Transverse colon (tissue), 4 donors: ENCODE measurements around the gene RAB3A. TPM values are rescaled to one million over a fixed set of nuclear protein-coding genes. Genes with fewer than 3 reads are reported as not detected.
"Not testable (repeated sequence)": the region's sequence is repeated elsewhere in the genome, so short reads cannot be mapped to it uniquely, and the experiment has no call there.

ENCODE experiments used
- DNase-seq: peaks from one replicate; pipeline ENCODE4 v3.0.0-alpha.2; 2019
- H3K27ac ChIP-seq, 4 donors: fragments of 200-600 bp; sonication (generic); 2 replicates each; pipeline ENCODE4 v1.5.1; 2016 to 2018; ENCODE audit warnings: inconsistent platforms in 4 of 4
- H3K27me3 ChIP-seq: fragments of 200-600 bp; sonication (generic); 2 replicates; pipeline ENCODE4 v1.5.1; 2017; ENCODE audit warnings: inconsistent platforms
- H3K36me3 ChIP-seq, 4 donors: fragments of 200-600 bp; sonication (generic); 2 replicates each; pipeline ENCODE4 v1.5.1; 2017 to 2019; ENCODE audit warnings: inconsistent platforms in 4 of 4
- H3K4me1 ChIP-seq, 4 donors: fragments of 200-600 bp; sonication (generic); 2 replicates each; pipeline ENCODE4 v1.5.1; 2017 to 2020; ENCODE audit warnings: inconsistent platforms in 4 of 4
- H3K4me3 ChIP-seq, 4 donors: fragments of 200-600 bp; sonication (generic); 1 replicate in 1 of 4; 2 replicates in 3 of 4; pipeline versions ENCODE4 v1.5.1 to v1.6.1; 2017 to 2019; ENCODE audit warnings: inconsistent platforms in 4 of 4
- H3K9me3 ChIP-seq, 2 donors: fragments of 200-600 bp; sonication (generic); 2 replicates each; pipeline ENCODE4 v1.5.1; 2017 to 2019; ENCODE audit warnings: inconsistent platforms in 2 of 2
- CTCF ChIP-seq, 5 experiments: fragments of 200-600 bp in 3 of 5; fragments of 450-650 bp in 2 of 5; sonication (generic) in 3 of 5; IDR thresholded peaks; 1 replicate in 2 of 5; 2 replicates in 3 of 5; pipeline ENCODE4 v1.5.1; 2016 to 2017; ENCODE audit warnings: antibody characterized with exemption in 5 of 5, inconsistent platforms in 3 of 5, mild to moderate bottlenecking in 2 of 5, moderate library complexity in 1 of 5
- EP300 ChIP-seq: sonication (generic); formaldehyde crosslinking; IDR thresholded peaks from one replicate; pipeline ENCODE4 v1.6.1; 2017; ENCODE audit warnings: antibody characterized with exemption, low read depth
- POLR2A ChIP-seq: fragments of 450-650 bp; IDR thresholded peaks from one replicate; pipeline ENCODE4 v1.6.1; 2016; ENCODE audit warnings: antibody characterized with exemption, mild to moderate bottlenecking, moderate library complexity
- POLR2AphosphoS5 ChIP-seq, 3 donors: sonication (generic); formaldehyde crosslinking; IDR thresholded peaks; one replicate each; pipeline ENCODE4 v1.6.1; 2016; ENCODE audit warnings: antibody characterized with exemption in 3 of 3
- WGBS, 2 donors: methylation state at CpG; one replicate each; pipeline ENCODE4 v1.1.5; 2018; ENCODE audit warnings: low coverage in 1 of 2; 5-methylcytosine and 5-hydroxymethylcytosine counted together
- in situ Hi-C, 4 donors: fragments of 200-750 bp; cut with MboI; loops; one replicate each; pipeline versions ENCODE4 v1.15.0 to v1.15.1; 2017; ENCODE audit warnings: low sequenced_read_pairs in 3 of 4, low pct_ligation_motif_present in 1 of 4, low pct_unique_long_range_greater_than_20kb in 1 of 4
- intact Hi-C: fragments of 100-400 bp; cut with DNase I; formaldehyde crosslinking; loops from one replicate; pipeline ENCODE4 v1.15.1; 2023; ENCODE audit warnings: low total_unique reads
- total RNA-seq, 4 donors: library from RNA; depleted of rRNA; stranded (reverse); fragments of >200 nt; gene quantifications; one replicate each; pipeline ENCODE4 v1.1.0, GENCODE V29; 2016

Gene RAB3A
- total RNA-seq, 4 donors from 2014 or later = 2.2 to 8.6 (median 3.8) TPM; not detected in 1

GRCh38 chr19:18159810-18160209 is 44.0 kb downstream of the RAB3A start:
- DNase-seq = no peak
- in situ Hi-C loops = no loop called here
- no peaks in the 10 kb centered on the region for H3K9me3 ChIP-seq
- peaks cover 34 to 45% (median 42%) of the 10 kb centered on the region in 4 donors for H3K4me1 ChIP-seq
- intact Hi-C loops = loop anchor here (5.0 kb wide), 1 partner anchor 48 kb away; no protein-coding TSS in a partner anchor
- H3K27me3 ChIP-seq = no peaks in the 10 kb centered on the region
- H3K4me3 ChIP-seq = no peak overlapping the region
- no peak overlapping the region for H3K27ac ChIP-seq
- TF ChIP-seq POLR2A (no peak), POLR2AphosphoS5 (IDR thresholded peaks at IDR 0.05) (no peak), EP300 (no peak), CTCF (IDR thresholded peaks at IDR 0.05) (no peak)
- 94% methylated on average over 10 of the region's 10 CpGs; no CpG with 5 or more reads in 1 of the 2 donors for WGBS, 2 donors
- H3K36me3 ChIP-seq = peaks cover 0 to 8% (median 2%) of the 10 kb centered on the region in 4 donors

- H3K36me3 ChIP-seq, intact Hi-C loops, H3K27me3 ChIP-seq, DNase-seq, H3K4me3 ChIP-seq, H3K9me3 ChIP-seq, in situ Hi-C loops, H3K27ac ChIP-seq: not testable (repeated sequence)
- H3K4me1 ChIP-seq = peaks cover 38 to 51% (median 47%) of the 10 kb centered on the region in 4 donors
- whole genome bisulfite sequencing, 2 donors = 88 to 100% methylated on average over 1 to 6 of the region's 6 CpGs
Measured at GRCh38 chr19:18159059-18159616, 44.7 kb downstream of the RAB3A start.

GRCh38 chr19:18158467-18158866 is 45.4 kb downstream of the RAB3A start:
- Histone ChIP-seq H3K36me3 (peaks cover 0 to 4% (median 0%) of the 10 kb centered on the region in 4 donors), H3K4me3 (no peak overlapping the region), H3K4me1 (peaks cover 44 to 57% (median 53%) of the 10 kb centered on the region in 4 donors), H3K9me3 (no peaks in the 10 kb centered on the region), H3K27me3 (no peaks in the 10 kb centered on the region), H3K27ac (no peak overlapping the region)
- no peak for TF ChIP-seq POLR2AphosphoS5 (IDR thresholded peaks at IDR 0.05)
- TF ChIP-seq EP300 = no peak
- no peak for TF ChIP-seq POLR2A
- no peak for TF ChIP-seq CTCF (IDR thresholded peaks at IDR 0.05)
- in situ Hi-C loops (no loop called here), intact Hi-C loops (no loop called here)
- DNase-seq = no peak
- 86 to 100% methylated on average over 1 to 4 of the region's 4 CpGs for WGBS, 2 donors

- peak overlapping the region; percentile 54 to 86 (median 80) for H3K27ac ChIP-seq
- H3K4me1 ChIP-seq = peaks cover 44 to 57% (median 54%) of the 10 kb centered on the region in 4 donors
- no peaks in the 10 kb centered on the region for H3K9me3 ChIP-seq
- DNase-seq = no peak
- in situ Hi-C loops = no loop called here
- H3K4me3 ChIP-seq = no peak overlapping the region
- TF ChIP-seq POLR2A = no peak
- no peak for TF ChIP-seq CTCF (IDR thresholded peaks at IDR 0.05)
- no peak for TF ChIP-seq EP300
- TF ChIP-seq POLR2AphosphoS5 (IDR thresholded peaks at IDR 0.05) = no peak
- WGBS, 2 donors = 33% methylated on average over 18 of the region's 18 CpGs; no CpG with 5 or more reads in 1 of the 2 donors
- H3K27me3 ChIP-seq = no peaks in the 10 kb centered on the region
- no peaks in the 10 kb centered on the region for H3K36me3 ChIP-seq
- intact Hi-C loops = no loop called here
Measured at GRCh38 chr19:18157465-18158063, 46.3 kb downstream of the RAB3A start.
